Keratinocyte (primary cell): ENCODE data around the gene BLNK.

Source experiments
- CTCF ChIP-seq, 3 experiments: IDR thresholded peaks in 1 of 3; conservative IDR thresholded peaks in 1 of 3; optimal IDR thresholded peaks in 1 of 3; 2 replicates in 2 of 3; 3 replicates in 1 of 3; pipeline versions ENCODE3 to v1.5.1; 2011; ENCODE audit warnings: low read length in 3 of 3, mild to moderate bottlenecking in 3 of 3, moderate library complexity in 2 of 3, control low read depth in 1 of 3, inconsistent platforms in 1 of 3; ENCODE audit not compliant: insufficient read depth in 2 of 3; ENCODE audit errors: extremely low read depth in 1 of 3
- EZH2 ChIP-seq: IDR thresholded peaks from one replicate; pipeline ENCODE4 v1.6.1; 2012; ENCODE audit warnings: inconsistent platforms, mild to moderate bottlenecking, low read length, moderate library complexity

- TF ChIP-seq CTCF (optimal IDR thresholded peaks at IDR 0.05 in 1 of 3, IDR thresholded peaks at IDR 0.05 in 1 of 3, conservative IDR thresholded peaks at IDR 0.05 in 1 of 3; ENCODE audit: extremely low read depth in 1 of 3, insufficient read depth in 2 of 3, low read length in 3 of 3) (no peak), EZH2 (no peak)
Observed at GRCh38 chr10:96152437-96152836, 118.9 kb downstream of the BLNK start.
